ENCODE results near the gene CPPED1.
"Not testable (repeated sequence)": the region's sequence is repeated elsewhere in the genome, so short reads cannot be mapped to it uniquely, and the experiment has no call there.

CPPED1 gene

GRCh38 chr16:12766208-12766607 lies 37.5 kb downstream of the CPPED1 start:
- not testable (repeated sequence) for DNase-seq (ENCODE audit: low spot score)

- DNase-seq (ENCODE audit: low spot score), result no peak
These were observed 38.7 kb downstream of the CPPED1 start for GRCh38 chr16:12764813-12765488.

GRCh38 chr16:12763517-12763916 lies 40.2 kb downstream of the CPPED1 start:
- no peak for DNase-seq (ENCODE audit: low spot score)

GRCh38 chr16:12760819-12761611 lies 42.7 kb downstream of the CPPED1 start:
- DNase-seq (ENCODE audit: low spot score), result no peak

- DNase-seq (ENCODE audit: low spot score), result no peak
These were observed 44.8 kb downstream of the CPPED1 start for GRCh38 chr16:12758670-12759558.

GRCh38 chr16:12758031-12758669 lies 45.5 kb downstream of the CPPED1 start:
- no peak for DNase-seq (ENCODE audit: low spot score)

GRCh38 chr16:12757546-12757945 lies 46.1 kb downstream of the CPPED1 start:
- DNase-seq (ENCODE audit: low spot score), result no peak

- no peak for DNase-seq (ENCODE audit: low spot score)
These were observed 48.7 kb downstream of the CPPED1 start for GRCh38 chr16:12754824-12755543.

- DNase-seq (ENCODE audit: low spot score), result no peak
These were observed 50.3 kb downstream of the CPPED1 start for GRCh38 chr16:12753203-12754023.

- DNase-seq (ENCODE audit: low spot score), result no peak
These were observed 51.5 kb downstream of the CPPED1 start for GRCh38 chr16:12752159-12752558.

GRCh38 chr16:12750554-12750918 lies 53.2 kb downstream of the CPPED1 start:
- DNase-seq (ENCODE audit: low spot score), result no peak

GRCh38 chr16:12749076-12749475 lies 54.6 kb downstream of the CPPED1 start:
- no peak for DNase-seq (ENCODE audit: low spot score)

GRCh38 chr16:12747827-12748226 lies 55.9 kb downstream of the CPPED1 start:
- DNase-seq (ENCODE audit: low spot score), result no peak

GRCh38 chr16:12747261-12747660 lies 56.4 kb downstream of the CPPED1 start:
- no peak for DNase-seq (ENCODE audit: low spot score)

- DNase-seq (ENCODE audit: low spot score), result no peak
These were observed 58.8 kb downstream of the CPPED1 start for GRCh38 chr16:12744860-12745259.

- no peak for DNase-seq (ENCODE audit: low spot score)
These were observed 60.9 kb downstream of the CPPED1 start for GRCh38 chr16:12742741-12743140.

- no peak for DNase-seq (ENCODE audit: low spot score)
These were observed 62.6 kb downstream of the CPPED1 start for GRCh38 chr16:12740986-12741610.

- DNase-seq (ENCODE audit: low spot score), result no peak
These were observed 63.9 kb downstream of the CPPED1 start for GRCh38 chr16:12739738-12740137.

GRCh38 chr16:12737563-12737962 lies 66.1 kb downstream of the CPPED1 start:
- no peak for DNase-seq (ENCODE audit: low spot score)

- no peak for DNase-seq (ENCODE audit: low spot score)
These were observed 67.9 kb downstream of the CPPED1 start for GRCh38 chr16:12735805-12736204.
